HFF-Myc (cell line): ENCODE data around the gene SCGB1A1.
A peak's percentile ranks its signal among the peaks of the same experiment; 100 is the strongest.

Experiments
- DNase-seq: peaks from one replicate; pipeline ENCODE4 v3.0.0-alpha.2; 2011; ENCODE audit warnings: low read depth; ENCODE audit errors: extremely low read depth
- H3K4me3 ChIP-seq: replicated peaks from 2 replicates; pipeline ENCODE4 v1.5.1; 2011; ENCODE audit warnings: low read depth, mild to moderate bottlenecking, control low read depth, low read length
- TF ChIP-seq, protein P1 (sequence below): IDR thresholded peaks from 2 replicates; pipeline ENCODE4 v1.5.1; 2012; ENCODE audit warnings: mild to moderate bottlenecking, low read depth, low read length, control low read depth; ENCODE audit errors: missing control alignments

SCGB1A1 gene

GRCh38 chr11:62438641-62439040 is 19.8 kb downstream of the SCGB1A1 start:
- no peak overlapping the region for H3K4me3 ChIP-seq
- TF ChIP-seq, protein P1, sequence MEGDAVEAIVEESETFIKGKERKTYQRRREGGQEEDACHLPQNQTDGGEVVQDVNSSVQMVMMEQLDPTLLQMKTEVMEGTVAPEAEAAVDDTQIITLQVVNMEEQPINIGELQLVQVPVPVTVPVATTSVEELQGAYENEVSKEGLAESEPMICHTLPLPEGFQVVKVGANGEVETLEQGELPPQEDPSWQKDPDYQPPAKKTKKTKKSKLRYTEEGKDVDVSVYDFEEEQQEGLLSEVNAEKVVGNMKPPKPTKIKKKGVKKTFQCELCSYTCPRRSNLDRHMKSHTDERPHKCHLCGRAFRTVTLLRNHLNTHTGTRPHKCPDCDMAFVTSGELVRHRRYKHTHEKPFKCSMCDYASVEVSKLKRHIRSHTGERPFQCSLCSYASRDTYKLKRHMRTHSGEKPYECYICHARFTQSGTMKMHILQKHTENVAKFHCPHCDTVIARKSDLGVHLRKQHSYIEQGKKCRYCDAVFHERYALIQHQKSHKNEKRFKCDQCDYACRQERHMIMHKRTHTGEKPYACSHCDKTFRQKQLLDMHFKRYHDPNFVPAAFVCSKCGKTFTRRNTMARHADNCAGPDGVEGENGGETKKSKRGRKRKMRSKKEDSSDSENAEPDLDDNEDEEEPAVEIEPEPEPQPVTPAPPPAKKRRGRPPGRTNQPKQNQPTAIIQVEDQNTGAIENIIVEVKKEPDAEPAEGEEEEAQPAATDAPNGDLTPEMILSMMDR = no peak
- no peak for DNase-seq

DNA sequence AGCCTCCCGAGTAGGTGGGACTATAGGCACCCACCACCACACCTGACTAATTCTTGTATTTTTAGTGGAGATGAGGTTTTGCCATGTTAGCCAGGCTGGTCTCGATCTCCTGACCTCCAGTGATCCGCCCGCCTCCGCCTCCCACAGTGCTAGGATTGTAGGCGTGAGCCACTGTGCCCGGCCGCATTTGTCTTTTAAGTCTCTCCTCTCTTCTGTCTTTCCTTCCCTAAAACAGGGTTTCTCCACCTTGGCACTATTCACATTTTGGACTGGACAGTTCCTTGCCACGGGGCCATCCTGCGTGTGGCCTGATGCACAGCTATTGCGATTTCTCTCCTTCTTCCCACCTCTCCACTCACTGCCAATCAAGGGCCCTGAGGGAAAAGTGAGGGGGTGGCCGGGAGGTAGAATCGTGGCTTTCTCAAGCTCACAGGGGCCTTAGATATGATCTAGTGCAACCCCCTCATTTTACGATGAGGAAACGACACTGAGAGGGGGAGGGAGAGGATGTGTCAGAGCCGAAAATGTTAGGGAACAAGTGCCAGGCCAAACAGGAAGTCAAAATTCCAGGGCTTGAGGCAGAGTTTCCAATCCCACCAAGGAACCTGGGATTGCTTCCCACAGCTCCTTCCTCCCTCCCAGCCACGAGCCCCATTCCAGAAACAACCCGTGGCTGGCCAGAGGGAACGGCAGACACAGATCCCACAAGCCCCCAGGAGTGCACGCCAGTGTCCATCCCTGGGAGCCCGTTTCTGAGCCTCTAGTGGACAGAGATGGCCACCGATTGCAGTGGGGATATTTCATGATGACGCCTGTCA is 21.2 kb downstream of the SCGB1A1 start:
- TF ChIP-seq, protein P1 = no peak
- no peak for DNase-seq
- H3K4me3 ChIP-seq = no peak overlapping the region

GRCh38 chr11:62443390-62444235 is 24.8 kb downstream of the SCGB1A1 start:
- DNase-seq = no peak
- peak overlapping the region; percentile 28 for H3K4me3 ChIP-seq
- TF ChIP-seq, protein P1 = no peak

DNA sequence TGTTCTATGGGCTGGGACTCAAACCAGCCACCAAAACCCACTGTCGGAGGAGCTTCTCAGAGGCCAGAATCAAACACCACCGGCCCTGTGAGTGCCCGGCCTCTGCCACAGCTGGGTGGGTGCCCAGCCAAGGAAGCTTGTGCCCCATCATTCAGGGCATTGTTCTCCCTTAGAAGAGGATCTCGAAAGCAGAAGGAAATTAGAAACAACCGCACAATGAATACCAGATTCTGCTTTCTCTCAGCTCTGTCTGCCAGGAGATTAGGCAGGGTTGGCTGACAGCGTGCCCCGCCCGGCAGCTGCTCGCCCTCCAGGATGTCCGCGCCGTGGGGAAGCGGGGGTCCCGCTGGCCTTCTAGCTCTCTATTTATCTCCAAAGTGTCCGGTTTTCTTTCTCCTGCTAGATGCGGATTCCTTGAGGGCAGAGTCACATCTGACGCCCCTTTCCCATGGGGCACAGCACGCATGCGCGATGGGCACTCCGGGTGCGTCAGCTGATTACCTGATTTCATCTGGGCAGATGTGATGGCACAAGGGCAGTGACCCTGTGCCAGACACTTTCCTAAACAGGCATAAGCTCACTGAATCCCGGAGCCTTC is 25.5 kb downstream of the SCGB1A1 start:
- H3K4me3 ChIP-seq = peak overlapping the region; percentile 28
- DNase-seq = no peak
- TF ChIP-seq, protein P1 = no peak

DNA sequence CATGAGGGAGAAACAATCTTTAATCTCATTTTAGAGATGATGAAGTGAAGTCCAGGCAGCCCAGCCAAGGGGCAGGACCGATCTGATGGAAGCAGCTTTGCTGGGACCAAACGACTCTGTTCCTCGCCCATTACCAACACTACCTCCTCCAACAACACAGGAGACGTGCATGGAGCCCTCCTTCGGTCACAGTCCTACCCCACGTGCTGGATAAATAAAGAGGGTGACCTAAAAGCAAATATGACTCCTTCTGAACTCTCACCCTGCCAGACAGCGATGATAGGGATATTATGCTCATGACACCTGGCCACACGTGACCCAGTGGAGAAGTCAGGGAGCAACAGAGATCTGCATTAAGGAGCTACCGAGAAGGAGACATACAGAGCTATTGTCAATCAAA is 26.0 kb downstream of the SCGB1A1 start:
- DNase-seq = no peak
- H3K4me3 ChIP-seq = peak overlapping the region; percentile 28; the same call in 1 of the 2 replicates
- TF ChIP-seq, protein P1 = no peak

GRCh38 chr11:62445314-62445740 is 26.5 kb downstream of the SCGB1A1 start:
- TF ChIP-seq, protein P1 = no peak
- DNase-seq = no peak
- H3K4me3 ChIP-seq = no peak overlapping the region
